Caco-2 (cell line): ENCODE measurements around the gene GAB2. TPM values are rescaled to one million over a fixed set of nuclear protein-coding genes. Genes with fewer than 3 reads are reported as not detected.

Experiments
- BruUV-seq: library from RNA; stranded (reverse); fragments of 400-500 nt; replicated peaks from 2 replicates; lab custom pipeline; 2021; lab: Mats Ljungman, UMichigan
- CTCF ChIA-PET: fragments of 300-600 bp; sonication (Branson Sonifier 250); formaldehyde crosslinking; loops from one replicate; lab custom pipeline; 2022; ENCODE audit warnings: antibody characterized with exemption; lab: Charles Lee
- POLR2A ChIA-PET: fragments of 300-600 bp; sonication (Branson Sonifier 250); formaldehyde crosslinking; loops from one replicate; lab custom pipeline; 2022; ENCODE audit warnings: antibody characterized with exemption; lab: Charles Lee
- DNase-seq, 2 experiments: peaks; one replicate each; pipeline versions ENCODE4 v3.0.0 to v3.0.0-alpha.2; 2020 to 2022
- H3K27me3 ChIP-seq: replicated peaks from 2 replicates; pipeline ENCODE4 v1.6.0; 2011; ENCODE audit warnings: low read length; ENCODE audit not compliant: control insufficient read depth, insufficient read depth
- H3K36me3 ChIP-seq: 2 replicates; pipeline ENCODE4 v1.5.1; 2011; ENCODE audit warnings: low read length; ENCODE audit not compliant: control insufficient read depth, insufficient read depth
- H3K4me1 ChIP-seq: fragments of 250-450 bp; sonication (Bioruptor Pico); 2 replicates; pipeline ENCODE4 v1.5.1; 2020; ENCODE audit warnings: mild to moderate bottlenecking
- H3K4me3 ChIP-seq: 2 replicates; pipeline ENCODE4 v1.5.1; 2011; ENCODE audit warnings: low read depth, mild to moderate bottlenecking, control low read depth, low read length
- H3K9me3 ChIP-seq: fragments of 250-450 bp; sonication (Bioruptor Pico); 2 replicates; pipeline ENCODE4 v1.5.1; 2020; ENCODE audit warnings: mild to moderate bottlenecking, moderate library complexity
- H3K27ac Mint-ChIP-seq: one replicate; pipeline ENCODE4 v1.8.0; 2022; ENCODE audit warnings: mixed read lengths; ENCODE audit not compliant: unreplicated experiment
- H3K27me3 Mint-ChIP-seq: one replicate; pipeline ENCODE4 v1.8.0; 2022; ENCODE audit warnings: mixed read lengths; ENCODE audit not compliant: insufficient read depth, unreplicated experiment
- H3K36me3 Mint-ChIP-seq: one replicate; pipeline ENCODE4 v1.8.0; 2022; ENCODE audit warnings: mild to moderate bottlenecking, mixed read lengths; ENCODE audit not compliant: insufficient read depth, unreplicated experiment
- H3K4me1 Mint-ChIP-seq: one replicate; pipeline ENCODE4 v1.8.0; 2022; ENCODE audit warnings: low read depth, mixed read lengths; ENCODE audit not compliant: unreplicated experiment
- H3K4me3 Mint-ChIP-seq: one replicate; pipeline ENCODE4 v1.8.0; 2022; ENCODE audit warnings: mild to moderate bottlenecking, moderate library complexity, mixed read lengths; ENCODE audit not compliant: unreplicated experiment
- H3K9me3 Mint-ChIP-seq: one replicate; pipeline ENCODE4 v1.8.0; 2022; ENCODE audit warnings: mixed read lengths; ENCODE audit not compliant: unreplicated experiment
- intact Hi-C: fragments of 100-400 bp; cut with micrococcal nuclease; formaldehyde crosslinking; loops from one replicate; pipeline ENCODE4 v1.10.0; 2022; ENCODE audit not compliant: unreplicated experiment
- total RNA-seq: library from RNA; stranded (reverse); gene quantifications from 2 replicates; pipeline ENCODE4 v1.2.3, GENCODE V29; 2022
- TF ChIP-seq, protein P1 (sequence below), 2 experiments: fragments of 200-600 bp in 1 of 2; IDR thresholded peaks; 1 replicate in 1 of 2; 2 replicates in 1 of 2; pipeline versions ENCODE4 v1.5.1 to v1.8.0; 2011 to 2022; ENCODE audit warnings: antibody characterized with exemption in 1 of 2, control low read depth in 1 of 2, inconsistent platforms in 1 of 2, low read depth in 1 of 2, low read length in 1 of 2, mild to moderate bottlenecking in 1 of 2, moderate library complexity in 1 of 2; ENCODE audit not compliant: insufficient read depth in 1 of 2, severe bottlenecking in 1 of 2, unreplicated experiment in 1 of 2

The GAB2 gene
- total RNA-seq, 1 experiment from 2014 or later, result 67.3 TPM

DNA sequence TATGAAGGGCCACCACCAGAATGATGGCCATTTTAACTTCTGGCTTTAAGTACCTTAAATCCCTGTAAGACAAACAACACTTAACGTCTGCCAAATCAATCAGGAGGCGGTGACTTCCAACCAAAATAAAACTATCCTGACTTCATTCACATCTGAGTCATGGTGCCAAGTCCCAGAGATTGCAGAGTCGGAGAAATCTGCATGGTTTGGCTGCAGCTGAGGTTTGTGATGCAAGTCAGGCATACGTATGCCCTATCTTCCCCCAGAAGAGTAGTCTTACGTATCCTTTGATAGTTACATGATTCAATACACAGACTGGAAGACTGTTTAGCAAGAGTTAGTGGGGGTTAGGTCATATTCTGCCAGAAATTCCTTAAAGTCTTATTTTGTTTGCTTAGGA is 1.7 kb upstream of the GAB2 start:
- Histone ChIP-seq H3K9me3 (no peaks in the 10 kb centered on the region), H3K27me3 (no peaks in the 10 kb centered on the region), H3K36me3 (no peaks in the 10 kb centered on the region), H3K4me3 (no peak overlapping the region), H3K4me1 (peaks cover 26% of the 10 kb centered on the region)
- Mint-ChIP-seq H3K27ac (no peak overlapping the region), H3K27me3 (no peaks in the 10 kb centered on the region), H3K36me3 (peaks cover 28% of the 10 kb centered on the region), H3K9me3 (no peaks in the 10 kb centered on the region), H3K4me3 (peak overlapping the region; percentile 76), H3K4me1 (peaks cover 28% of the 10 kb centered on the region)
- DNase-seq, result no peak
- ChIA-PET CTCF (interaction anchor here (0.6 to 3.9 kb wide), 4 partner anchors 38 to 191 kb away, joined by 3 to 48 read pairs (median 30); no protein-coding TSS in a partner anchor), POLR2A (interaction anchor here (0.7 to 1.6 kb wide), 2 partner anchors 156 to 280 kb away, joined by 3 to 4 read pairs; partner anchors contain the start of genes ALG8 and NARS2)
- no TSS peak for BruUV-seq
- TF ChIP-seq, protein P1, sequence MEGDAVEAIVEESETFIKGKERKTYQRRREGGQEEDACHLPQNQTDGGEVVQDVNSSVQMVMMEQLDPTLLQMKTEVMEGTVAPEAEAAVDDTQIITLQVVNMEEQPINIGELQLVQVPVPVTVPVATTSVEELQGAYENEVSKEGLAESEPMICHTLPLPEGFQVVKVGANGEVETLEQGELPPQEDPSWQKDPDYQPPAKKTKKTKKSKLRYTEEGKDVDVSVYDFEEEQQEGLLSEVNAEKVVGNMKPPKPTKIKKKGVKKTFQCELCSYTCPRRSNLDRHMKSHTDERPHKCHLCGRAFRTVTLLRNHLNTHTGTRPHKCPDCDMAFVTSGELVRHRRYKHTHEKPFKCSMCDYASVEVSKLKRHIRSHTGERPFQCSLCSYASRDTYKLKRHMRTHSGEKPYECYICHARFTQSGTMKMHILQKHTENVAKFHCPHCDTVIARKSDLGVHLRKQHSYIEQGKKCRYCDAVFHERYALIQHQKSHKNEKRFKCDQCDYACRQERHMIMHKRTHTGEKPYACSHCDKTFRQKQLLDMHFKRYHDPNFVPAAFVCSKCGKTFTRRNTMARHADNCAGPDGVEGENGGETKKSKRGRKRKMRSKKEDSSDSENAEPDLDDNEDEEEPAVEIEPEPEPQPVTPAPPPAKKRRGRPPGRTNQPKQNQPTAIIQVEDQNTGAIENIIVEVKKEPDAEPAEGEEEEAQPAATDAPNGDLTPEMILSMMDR (IDR thresholded peaks at IDR 0.05; ENCODE audit: insufficient read depth in 1 of 2, low read depth in 1 of 2, low read length in 1 of 2, severe bottlenecking in 1 of 2, unreplicated experiment in 1 of 2), result no peak
- intact Hi-C loops, result no loop called here

DNA sequence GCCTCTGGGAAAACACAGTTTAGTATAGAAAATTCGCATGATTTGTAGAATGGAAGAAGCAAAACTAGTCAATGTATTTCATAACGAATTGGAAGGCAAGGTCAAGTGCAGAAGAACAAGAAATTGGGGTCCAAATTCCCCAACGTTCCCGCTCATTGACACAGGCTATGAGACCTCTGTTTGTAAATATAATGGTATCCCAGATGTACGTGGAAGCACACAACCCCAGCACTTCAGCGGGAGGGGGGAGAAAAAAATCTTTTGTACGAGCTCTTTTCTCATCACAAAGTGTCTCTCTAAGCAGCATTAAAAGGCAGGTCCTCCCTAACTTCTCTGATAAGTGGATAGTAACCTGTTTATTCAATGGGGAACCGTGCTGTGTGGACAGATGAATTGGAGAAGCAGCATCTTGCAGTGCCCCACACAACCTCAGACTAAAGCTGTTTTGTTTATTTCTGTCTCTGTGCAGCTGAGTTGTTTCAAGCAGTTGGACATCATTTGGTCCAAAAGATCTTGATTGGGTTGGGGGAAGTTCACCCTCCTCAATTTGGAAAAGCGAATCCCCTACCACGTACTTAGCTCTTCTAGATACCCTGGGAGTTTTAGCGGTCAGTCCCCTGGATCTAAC is 1.1 kb upstream of the GAB2 start:
- H3K9me3 Mint-ChIP-seq, result no peaks in the 10 kb centered on the region
- intact Hi-C loops, result loop anchor here (1.0 kb wide), 1 partner anchor 190 kb away; no protein-coding TSS in a partner anchor
- TF ChIP-seq, protein P1 (IDR thresholded peaks at IDR 0.05; ENCODE audit: insufficient read depth in 1 of 2, low read depth in 1 of 2, low read length in 1 of 2, severe bottlenecking in 1 of 2, unreplicated experiment in 1 of 2), result no peak
- DNase-seq, result no peak
- H3K27ac Mint-ChIP-seq, result peak overlapping the region; percentile 50
- Histone ChIP-seq H3K4me3 (peak overlapping the region; percentile 76), H3K9me3 (no peaks in the 10 kb centered on the region), H3K27me3 (no peaks in the 10 kb centered on the region), H3K36me3 (no peaks in the 10 kb centered on the region), H3K4me1 (peaks cover 23% of the 10 kb centered on the region)
- BruUV-seq, result no TSS peak
- no peaks in the 10 kb centered on the region for H3K27me3 Mint-ChIP-seq
- peaks cover 28% of the 10 kb centered on the region for H3K36me3 Mint-ChIP-seq
- CTCF ChIA-PET, result interaction anchor here (0.7 to 3.9 kb wide), 5 partner anchors 11 to 228 kb away, joined by 3 to 48 read pairs (median 17); no protein-coding TSS in a partner anchor
- POLR2A ChIA-PET, result interaction anchor here (0.7 to 1.6 kb wide), 4 partner anchors 156 to 424 kb away, joined by 3 to 6 read pairs (median 4); partner anchors contain the start of genes ALG8, INTS4 and NARS2
- H3K4me3 Mint-ChIP-seq, result peak overlapping the region; percentile 76
- peaks cover 25% of the 10 kb centered on the region for H3K4me1 Mint-ChIP-seq

DNA sequence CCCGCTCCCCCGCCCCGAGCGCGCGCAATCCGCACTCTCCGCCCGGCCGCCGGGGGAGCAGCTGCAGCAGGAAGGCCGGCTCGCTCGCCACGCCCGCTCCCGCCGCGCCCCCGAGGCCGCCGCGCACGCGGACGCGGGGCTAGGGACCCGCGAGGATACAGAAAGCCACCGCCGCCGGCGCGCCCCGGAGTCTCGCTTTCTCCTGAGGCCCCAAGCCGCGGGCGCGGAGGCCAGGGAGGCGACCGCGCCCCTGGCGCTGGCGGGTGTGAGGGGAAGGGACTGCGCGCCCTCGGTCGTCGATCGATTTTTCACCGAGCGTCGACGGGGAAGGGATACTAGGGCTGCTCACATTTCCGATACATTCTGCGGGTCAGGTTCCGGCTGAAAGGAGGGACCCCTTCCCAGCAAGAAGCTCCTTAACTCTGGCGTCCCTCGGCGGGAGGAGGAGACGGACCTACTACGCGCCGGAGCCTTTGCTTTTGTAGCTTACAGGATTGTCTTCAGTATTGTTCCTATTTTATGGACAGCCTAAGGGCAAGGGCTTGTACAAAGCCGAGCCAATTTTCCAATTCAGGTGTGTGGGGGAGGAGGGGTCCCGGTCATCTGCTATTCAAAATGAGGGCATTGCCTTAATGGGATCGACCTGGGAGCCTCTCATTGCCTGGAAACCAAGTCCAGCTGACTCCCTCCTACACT is 416 bp upstream of the GAB2 start:
- ChIA-PET POLR2A (interaction anchor here (0.6 to 2.3 kb wide), 5 partner anchors 37 to 423 kb away, joined by 3 to 16 read pairs (median 5); partner anchors contain the start of genes ALG8 and INTS4), CTCF (interaction anchor here (0.7 to 3.9 kb wide), 6 partner anchors 12 to 228 kb away, joined by 3 to 48 read pairs (median 11); no protein-coding TSS in a partner anchor)
- H3K27me3 ChIP-seq, result no peaks in the 10 kb centered on the region
- Mint-ChIP-seq H3K9me3 (no peaks in the 10 kb centered on the region), H3K4me3 (peak overlapping the region; percentile 76), H3K36me3 (peaks cover 28% of the 10 kb centered on the region), H3K4me1 (peaks cover 32% of the 10 kb centered on the region), H3K27me3 (no peaks in the 10 kb centered on the region), H3K27ac (peak overlapping the region; percentile 50)
- no peaks in the 10 kb centered on the region for H3K36me3 ChIP-seq
- intact Hi-C loops, result loop anchor here (1.0 to 2.0 kb wide), 4 partner anchors 38 to 279 kb away; partner anchors contain the start of gene ALG8
- H3K4me3 ChIP-seq, result peak overlapping the region; percentile 76
- no peaks in the 10 kb centered on the region for H3K9me3 ChIP-seq
- TF ChIP-seq, protein P1 (IDR thresholded peaks at IDR 0.05; ENCODE audit: insufficient read depth in 1 of 2, low read depth in 1 of 2, low read length in 1 of 2, severe bottlenecking in 1 of 2, unreplicated experiment in 1 of 2), result peak in 1 of 2 experiments; percentile 17
- TSS peak; percentile 82 for BruUV-seq
- peak; percentile 93 to 98 for DNase-seq
- peaks cover 23% of the 10 kb centered on the region for H3K4me1 ChIP-seq
